CD4-positive, alpha-beta T cell (primary cell): Measurements from ENCODE around the gene DNAH2. TPM values are rescaled to one million over a fixed set of nuclear protein-coding genes. Genes with fewer than 3 reads are reported as not detected.
A peak's percentile ranks its signal among the peaks of the same experiment; 100 is the strongest.

Experiments used
- ATAC-seq: fragments of 200-7000 bp; cut with Tn5 transposase; one replicate; pipeline ENCODE4 v1.10.0; 2022; ENCODE audit warnings: mild to moderate bottlenecking; ENCODE audit not compliant: poor library complexity
- CTCF ChIA-PET: fragments of 350-600 bp; sonication (Branson Sonifier 250); formaldehyde crosslinking; loops from one replicate; lab custom pipeline; 2021; ENCODE audit warnings: antibody characterized with exemption, inconsistent platforms; lab: Charles Lee
- POLR2A ChIA-PET: fragments of 350-600 bp; sonication (Branson Sonifier 250); formaldehyde crosslinking; loops from one replicate; lab custom pipeline; 2021; ENCODE audit warnings: antibody characterized with exemption, inconsistent platforms; lab: Charles Lee
- DNase-seq, 14 experiments: peaks; one replicate each; pipeline ENCODE4 v3.0.0-alpha.2; 2013 to 2020; ENCODE audit warnings: mixed read lengths in 2 of 14
- H3K27ac ChIP-seq, 2 donors: one replicate each; pipeline versions ENCODE4 v1.5.1 to v1.7.0; 2013; ENCODE audit warnings: low read length in 2 of 2, low read depth in 1 of 2, mild to moderate bottlenecking in 1 of 2
- H3K27me3 ChIP-seq, 2 experiments: 1 replicate in 1 of 2; 2 replicates in 1 of 2; pipeline versions ENCODE4 v1.6.1 to v1.7.0; 2013; ENCODE audit warnings: low read length in 2 of 2, control low read depth in 1 of 2, mild to moderate bottlenecking in 1 of 2, moderate library complexity in 1 of 2; ENCODE audit not compliant: insufficient read depth in 2 of 2, control insufficient read depth in 1 of 2
- H3K36me3 ChIP-seq: one replicate; pipeline ENCODE4 v1.6.1; 2013; ENCODE audit warnings: low read length, control low read depth; ENCODE audit not compliant: insufficient read depth
- H3K4me1 ChIP-seq: one replicate; pipeline ENCODE4 v1.6.1; 2013; ENCODE audit warnings: low read length, control low read depth; ENCODE audit not compliant: insufficient read depth
- H3K4me3 ChIP-seq: one replicate; pipeline ENCODE4 v1.5.1; 2013; ENCODE audit warnings: mild to moderate bottlenecking, low read length, moderate library complexity
- H3K9me3 ChIP-seq, 2 experiments: 1 replicate in 1 of 2; 2 replicates in 1 of 2; pipeline versions ENCODE4 v1.6.1 to v1.7.0; 2013; ENCODE audit warnings: low read length in 2 of 2, mild to moderate bottlenecking in 2 of 2, control low read depth in 1 of 2, moderate library complexity in 1 of 2; ENCODE audit not compliant: control insufficient read depth in 1 of 2, insufficient read depth in 1 of 2
- H3K27ac Mint-ChIP-seq: one replicate; pipeline ENCODE4 v1.8.0; 2020; ENCODE audit warnings: mixed read lengths
- H3K27me3 Mint-ChIP-seq: one replicate; pipeline ENCODE4 v1.8.0; 2021; ENCODE audit warnings: mixed read lengths
- H3K36me3 Mint-ChIP-seq: one replicate; pipeline ENCODE4 v1.8.0; 2021; ENCODE audit warnings: low read depth, mixed read lengths
- H3K4me1 Mint-ChIP-seq: one replicate; pipeline ENCODE4 v1.8.0; 2021; ENCODE audit warnings: low read depth, mixed read lengths
- H3K4me3 Mint-ChIP-seq: one replicate; pipeline ENCODE4 v1.8.0; 2020; ENCODE audit warnings: mild to moderate bottlenecking, mixed read lengths
- H3K9me3 Mint-ChIP-seq: one replicate; pipeline ENCODE4 v1.8.0; 2020; ENCODE audit warnings: mixed read lengths
- CTCF ChIP-seq: fragments of 200-600 bp; IDR thresholded peaks from one replicate; pipeline ENCODE4 v1.8.0; 2022; ENCODE audit warnings: antibody characterized with exemption, mild to moderate bottlenecking
- intact Hi-C, 2 experiments: fragments of 100-400 bp; cut with DNase I in 1 of 2; cut with micrococcal nuclease in 1 of 2; formaldehyde crosslinking; loops; one replicate each; pipeline versions ENCODE4 v1.15.1 to v1.9.0; 2023 to 2025; cut with DNase I, micrococcal nuclease
- total RNA-seq, 174 experiments: library from RNA in 2 of 174; stranded (reverse) in 2 of 174; gene quantifications; one replicate each; pipeline ENCODE4 v1.2.3 and lab custom pipeline; 2021 to 2026

The DNAH2 gene
- total RNA-seq, 2 experiments from 2014 or later: not detected

GRCh38 chr17:7824021-7824924 lies 106.7 kb downstream of the DNAH2 start:
- H3K27me3 ChIP-seq: no peaks in the 10 kb centered on the region
- Mint-ChIP-seq H3K9me3 (no peaks in the 10 kb centered on the region), H3K27ac (no peak overlapping the region), H3K4me1 (no peaks in the 10 kb centered on the region), H3K4me3 (no peak overlapping the region), H3K36me3 (no peaks in the 10 kb centered on the region), H3K27me3 (no peaks in the 10 kb centered on the region)
- POLR2A ChIA-PET: interaction anchor here (1.7 kb wide), 1 partner anchor 10 kb away, joined by 8 read pairs; the partner anchor contains the start of gene KDM6B
- no peak for DNase-seq
- TF ChIP-seq CTCF: no peak
- intact Hi-C loops: loop anchor here (5.0 to 10.0 kb wide), 3 partner anchors 68 to 91 kb away; partner anchors contain the start of gene RNF227 (in 1 of the 2)
- no peak overlapping the region for H3K27ac ChIP-seq
- no peaks in the 10 kb centered on the region for H3K4me1 ChIP-seq
- ATAC-seq: no peak
- H3K4me3 ChIP-seq: no peak overlapping the region
- CTCF ChIA-PET: interaction anchor here (0.8 to 1.5 kb wide), 6 partner anchors 11 to 166 kb away, joined by 3 to 5 read pairs (median 3); no protein-coding TSS in a partner anchor
- no peaks in the 10 kb centered on the region for H3K9me3 ChIP-seq
- H3K36me3 ChIP-seq: no peaks in the 10 kb centered on the region

GRCh38 chr17:7825206-7825990 lies 107.9 kb downstream of the DNAH2 start:
- ChIA-PET CTCF (interaction anchor here (0.5 to 1.5 kb wide), 8 partner anchors 10 to 165 kb away, joined by 3 to 5 read pairs (median 3); no protein-coding TSS in a partner anchor), POLR2A (interaction anchor here (0.7 to 1.7 kb wide), 2 partner anchors 9 to 28 kb away, joined by 3 to 8 read pairs; partner anchors contain the start of gene KDM6B)
- H3K27ac Mint-ChIP-seq: no peak overlapping the region
- Histone ChIP-seq H3K4me3 (no peak overlapping the region), H3K27ac (no peak overlapping the region), H3K36me3 (no peaks in the 10 kb centered on the region), H3K27me3 (no peaks in the 10 kb centered on the region), H3K4me1 (no peaks in the 10 kb centered on the region), H3K9me3 (no peaks in the 10 kb centered on the region)
- H3K27me3 Mint-ChIP-seq: no peaks in the 10 kb centered on the region
- no peaks in the 10 kb centered on the region for H3K36me3 Mint-ChIP-seq
- no peaks in the 10 kb centered on the region for H3K4me1 Mint-ChIP-seq
- no peak for TF ChIP-seq CTCF
- ATAC-seq (peak; percentile 31), DNase-seq (peak in 1 of 14 experiments; percentile 39)
- H3K4me3 Mint-ChIP-seq: no peak overlapping the region
- H3K9me3 Mint-ChIP-seq: no peaks in the 10 kb centered on the region
- intact Hi-C loops: loop anchor here in 1 of 2 experiments (10.0 kb wide), 1 partner anchor 89 kb away; the partner anchor contains the start of gene RNF227

- Histone ChIP-seq H3K9me3 (no peaks in the 10 kb centered on the region), H3K4me3 (no peak overlapping the region), H3K36me3 (no peaks in the 10 kb centered on the region), H3K4me1 (peaks cover 19% of the 10 kb centered on the region), H3K27ac (no peak overlapping the region), H3K27me3 (no peaks in the 10 kb centered on the region)
- peak in 1 of 14 experiments; percentile 12 for DNase-seq
- intact Hi-C loops: loop anchor here in 1 of 2 experiments (10.0 kb wide), 1 partner anchor 324 kb away; the partner anchor contains the start of gene PER1
- TF ChIP-seq CTCF: no peak
- no peak for ATAC-seq
- CTCF ChIA-PET: no interaction called here
- POLR2A ChIA-PET: no interaction called here
- Mint-ChIP-seq H3K9me3 (no peaks in the 10 kb centered on the region), H3K36me3 (peaks cover 19% of the 10 kb centered on the region), H3K27me3 (peaks cover 4% of the 10 kb centered on the region), H3K4me1 (peaks cover 7% of the 10 kb centered on the region), H3K27ac (no peak overlapping the region), H3K4me3 (peak overlapping the region; percentile 15)
These were observed 113.1 kb downstream of the DNAH2 start for GRCh38 chr17:7830616-7831015.
